HG03558 (cell line): Measurements from ENCODE around the gene CTSW.

Source experiments
- ATAC-seq: cut with Tn5 transposase; IDR thresholded peaks from one replicate; pipeline ENCODE4 v1.9.1; 2021; ENCODE audit warnings: moderate number of reproducible peaks; ENCODE audit not compliant: unreplicated experiment; ENCODE audit errors: extremely low read depth

CTSW gene

GRCh38 chr11:65854852-65855837 lies 24.5 kb upstream of the CTSW start:
- ATAC-seq, result no peak

GRCh38 chr11:65855927-65856363 lies 23.7 kb upstream of the CTSW start:
- ATAC-seq, result no peak

- ATAC-seq, result no peak
Measured at GRCh38 chr11:65856689-65857499, 22.7 kb upstream of the CTSW start.

- no peak for ATAC-seq
Measured at GRCh38 chr11:65857500-65857852, 22.2 kb upstream of the CTSW start.

- ATAC-seq, result peak; percentile 26
Measured at GRCh38 chr11:65857853-65858680, 21.6 kb upstream of the CTSW start, which contains the start of gene CFL1. Gene CFL1 (minus strand): TSS chr11:65858180. CDS start chr11:65858099, 81 bp downstream.

- ATAC-seq, result no peak
Measured at GRCh38 chr11:65858681-65859087, 21.0 kb upstream of the CTSW start.

GRCh38 chr11:65859095-65859811 lies 20.4 kb upstream of the CTSW start:
- peak; percentile 31 for ATAC-seq

- ATAC-seq, result no peak
Measured at GRCh38 chr11:65859812-65860277, 19.8 kb upstream of the CTSW start.

- ATAC-seq, result no peak
Measured at GRCh38 chr11:65860278-65861164, 19.1 kb upstream of the CTSW start, which contains the start of gene MUS81. Gene MUS81 (plus strand): TSS chr11:65860433. CDS start chr11:65860754, 321 bp downstream.

GRCh38 chr11:65861165-65861505 lies 18.5 kb upstream of the CTSW start:
- no peak for ATAC-seq

- no peak for ATAC-seq
Measured at GRCh38 chr11:65861533-65862183, 18.0 kb upstream of the CTSW start.

- ATAC-seq, result no peak
Measured at GRCh38 chr11:65862191-65862735, 17.4 kb upstream of the CTSW start.

GRCh38 chr11:65862941-65863888 lies 16.4 kb upstream of the CTSW start:
- ATAC-seq, result no peak

- no peak for ATAC-seq
Measured at GRCh38 chr11:65863889-65864705, 15.5 kb upstream of the CTSW start.

GRCh38 chr11:65864706-65865471 lies 14.7 kb upstream of the CTSW start:
- no peak for ATAC-seq
